ENCODE measurements around the gene KLC4. TPM values are rescaled to one million over a fixed set of nuclear protein-coding genes. Genes with fewer than 3 reads are reported as not detected.

KLC4 gene
- total and polyA plus RNA-seq, 9 of the 15 experiments (the other 6 are each of a cell fraction or from before 2014, with no cell fraction given), result 1.7 to 16.2 (median 7.7) TPM

GRCh38 chr6:43013843-43014433 is 45.5 kb upstream of the KLC4 start, which contains the start of the genes KLHDC3 and MEA1 (continued):
- TF ChIP-seq, protein P1, sequence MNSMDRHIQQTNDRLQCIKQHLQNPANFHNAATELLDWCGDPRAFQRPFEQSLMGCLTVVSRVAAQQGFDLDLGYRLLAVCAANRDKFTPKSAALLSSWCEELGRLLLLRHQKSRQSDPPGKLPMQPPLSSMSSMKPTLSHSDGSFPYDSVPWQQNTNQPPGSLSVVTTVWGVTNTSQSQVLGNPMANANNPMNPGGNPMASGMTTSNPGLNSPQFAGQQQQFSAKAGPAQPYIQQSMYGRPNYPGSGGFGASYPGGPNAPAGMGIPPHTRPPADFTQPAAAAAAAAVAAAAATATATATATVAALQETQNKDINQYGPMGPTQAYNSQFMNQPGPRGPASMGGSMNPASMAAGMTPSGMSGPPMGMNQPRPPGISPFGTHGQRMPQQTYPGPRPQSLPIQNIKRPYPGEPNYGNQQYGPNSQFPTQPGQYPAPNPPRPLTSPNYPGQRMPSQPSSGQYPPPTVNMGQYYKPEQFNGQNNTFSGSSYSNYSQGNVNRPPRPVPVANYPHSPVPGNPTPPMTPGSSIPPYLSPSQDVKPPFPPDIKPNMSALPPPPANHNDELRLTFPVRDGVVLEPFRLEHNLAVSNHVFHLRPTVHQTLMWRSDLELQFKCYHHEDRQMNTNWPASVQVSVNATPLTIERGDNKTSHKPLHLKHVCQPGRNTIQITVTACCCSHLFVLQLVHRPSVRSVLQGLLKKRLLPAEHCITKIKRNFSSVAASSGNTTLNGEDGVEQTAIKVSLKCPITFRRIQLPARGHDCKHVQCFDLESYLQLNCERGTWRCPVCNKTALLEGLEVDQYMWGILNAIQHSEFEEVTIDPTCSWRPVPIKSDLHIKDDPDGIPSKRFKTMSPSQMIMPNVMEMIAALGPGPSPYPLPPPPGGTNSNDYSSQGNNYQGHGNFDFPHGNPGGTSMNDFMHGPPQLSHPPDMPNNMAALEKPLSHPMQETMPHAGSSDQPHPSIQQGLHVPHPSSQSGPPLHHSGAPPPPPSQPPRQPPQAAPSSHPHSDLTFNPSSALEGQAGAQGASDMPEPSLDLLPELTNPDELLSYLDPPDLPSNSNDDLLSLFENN (IDR thresholded peaks at IDR 0.05; ENCODE audit: low read depth in 2 of 2, low read length in 2 of 2), result no peak
- TF ChIP-seq PHF8 (IDR thresholded peaks at IDR 0.05; ENCODE audit: borderline replicate concordance, low read length), result peak; percentile 58; the same call in 1 of the 2 replicates
- no peak for TF ChIP-seq ZNF75A (CRISPR knock-in tag; IDR thresholded peaks at IDR 0.05)
- no peak for TF ChIP-seq KDM2B (CRISPR knock-in tag; IDR thresholded peaks at IDR 0.05)
- TF ChIP-seq CHD4 (IDR thresholded peaks at IDR 0.05; ENCODE audit: insufficient read depth, insufficient replicate concordance, low read depth, low read length, poor library complexity, severe bottlenecking), result no peak
- TF ChIP-seq NFE2L1 (tag; IDR thresholded peaks at IDR 0.05; ENCODE audit: borderline replicate concordance, low read depth), result no peak
- peak; percentile 71; the same call in 1 of the 2 replicates for TF ChIP-seq POLR2AphosphoS5 (IDR thresholded peaks at IDR 0.05; ENCODE audit: control insufficient read depth, insufficient read depth, low read depth, low read length)
- TF ChIP-seq ZNF764 (CRISPR knock-in tag; IDR thresholded peaks at IDR 0.05; ENCODE audit: low read depth), result no peak
- no peak for TF ChIP-seq ID3 (CRISPR knock-in tag; IDR thresholded peaks at IDR 0.05)
- no peak for TF ChIP-seq ID3 (tag; IDR thresholded peaks at IDR 0.05)
- no peak for TF ChIP-seq SAFB (IDR thresholded peaks at IDR 0.05; ENCODE audit: borderline replicate concordance, low read depth, low read length)
- TF ChIP-seq, protein P2, sequence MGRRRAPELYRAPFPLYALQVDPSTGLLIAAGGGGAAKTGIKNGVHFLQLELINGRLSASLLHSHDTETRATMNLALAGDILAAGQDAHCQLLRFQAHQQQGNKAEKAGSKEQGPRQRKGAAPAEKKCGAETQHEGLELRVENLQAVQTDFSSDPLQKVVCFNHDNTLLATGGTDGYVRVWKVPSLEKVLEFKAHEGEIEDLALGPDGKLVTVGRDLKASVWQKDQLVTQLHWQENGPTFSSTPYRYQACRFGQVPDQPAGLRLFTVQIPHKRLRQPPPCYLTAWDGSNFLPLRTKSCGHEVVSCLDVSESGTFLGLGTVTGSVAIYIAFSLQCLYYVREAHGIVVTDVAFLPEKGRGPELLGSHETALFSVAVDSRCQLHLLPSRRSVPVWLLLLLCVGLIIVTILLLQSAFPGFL (CRISPR knock-in tag; IDR thresholded peaks at IDR 0.05), result no peak
- no peak; the same call in 1 of the 2 replicates for TF ChIP-seq RNF2 (IDR thresholded peaks at IDR 0.05)
- peak; percentile 46; the same call in 1 of the 2 replicates for TF ChIP-seq MBD2 (IDR thresholded peaks at IDR 0.05; ENCODE audit: borderline replicate concordance, low read depth)
- no peak for TF ChIP-seq ZNF274 (IDR thresholded peaks at IDR 0.05; ENCODE audit: borderline replicate concordance, low read depth, low read length)
- TF ChIP-seq, protein P3, sequence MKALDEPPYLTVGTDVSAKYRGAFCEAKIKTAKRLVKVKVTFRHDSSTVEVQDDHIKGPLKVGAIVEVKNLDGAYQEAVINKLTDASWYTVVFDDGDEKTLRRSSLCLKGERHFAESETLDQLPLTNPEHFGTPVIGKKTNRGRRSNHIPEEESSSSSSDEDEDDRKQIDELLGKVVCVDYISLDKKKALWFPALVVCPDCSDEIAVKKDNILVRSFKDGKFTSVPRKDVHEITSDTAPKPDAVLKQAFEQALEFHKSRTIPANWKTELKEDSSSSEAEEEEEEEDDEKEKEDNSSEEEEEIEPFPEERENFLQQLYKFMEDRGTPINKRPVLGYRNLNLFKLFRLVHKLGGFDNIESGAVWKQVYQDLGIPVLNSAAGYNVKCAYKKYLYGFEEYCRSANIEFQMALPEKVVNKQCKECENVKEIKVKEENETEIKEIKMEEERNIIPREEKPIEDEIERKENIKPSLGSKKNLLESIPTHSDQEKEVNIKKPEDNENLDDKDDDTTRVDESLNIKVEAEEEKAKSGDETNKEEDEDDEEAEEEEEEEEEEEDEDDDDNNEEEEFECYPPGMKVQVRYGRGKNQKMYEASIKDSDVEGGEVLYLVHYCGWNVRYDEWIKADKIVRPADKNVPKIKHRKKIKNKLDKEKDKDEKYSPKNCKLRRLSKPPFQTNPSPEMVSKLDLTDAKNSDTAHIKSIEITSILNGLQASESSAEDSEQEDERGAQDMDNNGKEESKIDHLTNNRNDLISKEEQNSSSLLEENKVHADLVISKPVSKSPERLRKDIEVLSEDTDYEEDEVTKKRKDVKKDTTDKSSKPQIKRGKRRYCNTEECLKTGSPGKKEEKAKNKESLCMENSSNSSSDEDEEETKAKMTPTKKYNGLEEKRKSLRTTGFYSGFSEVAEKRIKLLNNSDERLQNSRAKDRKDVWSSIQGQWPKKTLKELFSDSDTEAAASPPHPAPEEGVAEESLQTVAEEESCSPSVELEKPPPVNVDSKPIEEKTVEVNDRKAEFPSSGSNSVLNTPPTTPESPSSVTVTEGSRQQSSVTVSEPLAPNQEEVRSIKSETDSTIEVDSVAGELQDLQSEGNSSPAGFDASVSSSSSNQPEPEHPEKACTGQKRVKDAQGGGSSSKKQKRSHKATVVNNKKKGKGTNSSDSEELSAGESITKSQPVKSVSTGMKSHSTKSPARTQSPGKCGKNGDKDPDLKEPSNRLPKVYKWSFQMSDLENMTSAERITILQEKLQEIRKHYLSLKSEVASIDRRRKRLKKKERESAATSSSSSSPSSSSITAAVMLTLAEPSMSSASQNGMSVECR (CRISPR knock-in tag; IDR thresholded peaks at IDR 0.05), result peak; percentile 99
- TF ChIP-seq ZNF212 (CRISPR knock-in tag; IDR thresholded peaks at IDR 0.05), result no peak
- TF ChIP-seq HNRNPH1 (optimal IDR thresholded peaks at IDR 0.05; ENCODE audit: low read depth, low read length), result no peak
- TF ChIP-seq MCM7 (IDR thresholded peaks at IDR 0.05), result no peak
